Measurements from ENCODE around the gene DIPK2A.

Gene DIPK2A

GRCh38 chr3:143974271-143975238, 2.9 kb downstream of the DIPK2A start:
- DNase-seq, result no peak

- no peak for DNase-seq
Measured at GRCh38 chr3:143975554-143976152, 4.0 kb downstream of the DIPK2A start.

GRCh38 chr3:143977341-143978262, 6.0 kb downstream of the DIPK2A start:
- no peak for DNase-seq

- no peak for DNase-seq
Measured at GRCh38 chr3:143978263-143978631, 6.6 kb downstream of the DIPK2A start.

- no peak for DNase-seq
Measured at GRCh38 chr3:143979041-143979440, 7.4 kb downstream of the DIPK2A start.

- no peak for DNase-seq
Measured at GRCh38 chr3:143979813-143980212, 8.2 kb downstream of the DIPK2A start.

- DNase-seq, result no peak
Measured at GRCh38 chr3:143988306-143988705, 16.7 kb downstream of the DIPK2A start.

GRCh38 chr3:143989461-143989860, 17.8 kb downstream of the DIPK2A start:
- no peak for DNase-seq

- no peak for DNase-seq
Measured at GRCh38 chr3:143991713-143992112, 20.1 kb downstream of the DIPK2A start.

GRCh38 chr3:143998266-143998665, 26.6 kb downstream of the DIPK2A start:
- no peak for DNase-seq

- no peak for DNase-seq
Measured at GRCh38 chr3:144003051-144003450, 31.4 kb downstream of the DIPK2A start.

GRCh38 chr3:144010371-144010770, 38.7 kb downstream of the DIPK2A start:
- DNase-seq, result no peak

- DNase-seq, result no peak
Measured at GRCh38 chr3:144011251-144011799, 39.7 kb downstream of the DIPK2A start.

GRCh38 chr3:144015133-144015532, 43.5 kb downstream of the DIPK2A start:
- DNase-seq, result no peak

GRCh38 chr3:144018776-144019175, 47.2 kb downstream of the DIPK2A start:
- no peak for DNase-seq
